ENCODE data around the gene ATXN7.
A peak's percentile ranks its signal among the peaks of the same experiment; 100 is the strongest.

ATXN7 gene

DNA sequence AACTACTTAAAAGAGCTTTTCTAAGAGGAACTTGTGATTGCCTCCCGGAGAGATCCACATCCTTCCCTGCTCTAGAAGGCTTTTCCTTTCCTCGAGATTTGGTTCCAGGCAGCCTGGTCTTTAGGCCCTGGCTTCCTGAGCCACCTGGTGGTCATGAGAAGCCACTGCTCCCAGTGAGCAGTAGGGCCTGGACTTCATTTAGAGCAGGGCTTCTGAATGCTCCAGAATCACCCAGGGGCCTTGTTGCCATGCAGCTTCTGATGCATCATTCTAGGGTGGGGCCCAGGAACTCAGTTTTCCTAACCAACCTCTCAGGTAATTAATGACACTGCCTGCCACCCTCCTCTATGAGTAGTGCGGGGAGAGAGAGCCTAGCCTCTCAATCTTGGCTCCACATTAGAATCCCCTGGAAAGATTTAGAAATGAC, 130.0 kb downstream of the ATXN7 start:
- Histone ChIP-seq H3K4me3 (ENCODE audit: low read length, poor library complexity, severe bottlenecking) (no peak overlapping the region), H3K4me2 (ENCODE audit: low read depth, low read length, poor library complexity, severe bottlenecking) (no peak overlapping the region), H3K79me2 (ENCODE audit: insufficient read depth, low read length) (no peaks in the 10 kb centered on the region; the same call in 1 of the 2 replicates), H3K9me2 (replicated peaks; ENCODE audit: low read depth, low read length) (no peaks in the 10 kb centered on the region), H3K36me3 (ENCODE audit: insufficient read depth, low read length) (peaks cover 93% of the 10 kb centered on the region; the same call in 1 of the 2 replicates), H2AFZ (ENCODE audit: low read length) (no peak overlapping the region), H4K20me1 (ENCODE audit: insufficient read depth, low read length, poor library complexity, severe bottlenecking) (no peaks in the 10 kb centered on the region), H3K9me3 (ENCODE audit: insufficient read depth, low read depth, low read length) (no peaks in the 10 kb centered on the region), H3F3A (ENCODE audit: low read depth) (no peaks in the 10 kb centered on the region), H3K4me1 (ENCODE audit: insufficient read depth, low read length, poor library complexity, severe bottlenecking) (no peaks in the 10 kb centered on the region), H3K9ac (ENCODE audit: low read depth, low read length, poor library complexity, severe bottlenecking) (no peak overlapping the region), H3K27me3 (ENCODE audit: insufficient read depth, low read length, poor library complexity, severe bottlenecking) (no peaks in the 10 kb centered on the region)
- TF ChIP-seq, protein P1, sequence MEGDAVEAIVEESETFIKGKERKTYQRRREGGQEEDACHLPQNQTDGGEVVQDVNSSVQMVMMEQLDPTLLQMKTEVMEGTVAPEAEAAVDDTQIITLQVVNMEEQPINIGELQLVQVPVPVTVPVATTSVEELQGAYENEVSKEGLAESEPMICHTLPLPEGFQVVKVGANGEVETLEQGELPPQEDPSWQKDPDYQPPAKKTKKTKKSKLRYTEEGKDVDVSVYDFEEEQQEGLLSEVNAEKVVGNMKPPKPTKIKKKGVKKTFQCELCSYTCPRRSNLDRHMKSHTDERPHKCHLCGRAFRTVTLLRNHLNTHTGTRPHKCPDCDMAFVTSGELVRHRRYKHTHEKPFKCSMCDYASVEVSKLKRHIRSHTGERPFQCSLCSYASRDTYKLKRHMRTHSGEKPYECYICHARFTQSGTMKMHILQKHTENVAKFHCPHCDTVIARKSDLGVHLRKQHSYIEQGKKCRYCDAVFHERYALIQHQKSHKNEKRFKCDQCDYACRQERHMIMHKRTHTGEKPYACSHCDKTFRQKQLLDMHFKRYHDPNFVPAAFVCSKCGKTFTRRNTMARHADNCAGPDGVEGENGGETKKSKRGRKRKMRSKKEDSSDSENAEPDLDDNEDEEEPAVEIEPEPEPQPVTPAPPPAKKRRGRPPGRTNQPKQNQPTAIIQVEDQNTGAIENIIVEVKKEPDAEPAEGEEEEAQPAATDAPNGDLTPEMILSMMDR (conservative IDR thresholded peaks at IDR 0.05; ENCODE audit: low read length), result peak; percentile 84
- TF ChIP-seq EZH2phosphoT487 (IDR thresholded peaks at IDR 0.05; ENCODE audit: borderline replicate concordance), result no peak

DNA sequence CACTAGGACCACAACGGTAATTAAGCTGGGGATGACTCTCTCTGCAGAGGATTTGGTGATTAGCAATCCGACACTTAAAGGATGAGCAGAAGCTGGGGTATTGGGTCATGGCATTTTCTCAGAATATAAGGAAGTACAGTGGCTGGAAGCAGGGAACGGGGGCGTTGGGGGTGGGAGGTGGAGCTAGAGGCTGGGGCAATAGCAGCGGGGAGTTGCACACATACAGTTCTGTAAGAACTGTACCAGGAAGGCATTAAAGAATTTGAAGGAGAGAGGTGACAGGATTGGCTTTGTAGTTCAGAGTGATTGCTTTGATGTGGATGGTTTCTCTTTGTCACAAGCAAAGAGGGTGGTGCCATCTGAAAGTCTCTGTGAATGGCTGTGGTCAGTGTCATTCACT, 131.4 kb downstream of the ATXN7 start:
- Histone ChIP-seq H3K4me1 (ENCODE audit: insufficient read depth, low read length, poor library complexity, severe bottlenecking) (no peaks in the 10 kb centered on the region), H2AFZ (ENCODE audit: low read length) (no peak overlapping the region), H3K36me3 (ENCODE audit: insufficient read depth, low read length) (peaks cover 93% of the 10 kb centered on the region; the same call in 1 of the 2 replicates), H3F3A (ENCODE audit: low read depth) (no peaks in the 10 kb centered on the region), H3K9ac (ENCODE audit: low read depth, low read length, poor library complexity, severe bottlenecking) (no peak overlapping the region), H3K9me2 (replicated peaks; ENCODE audit: low read depth, low read length) (no peaks in the 10 kb centered on the region), H3K9me3 (ENCODE audit: insufficient read depth, low read depth, low read length) (no peaks in the 10 kb centered on the region), H3K79me2 (ENCODE audit: insufficient read depth, low read length) (no peaks in the 10 kb centered on the region; the same call in 1 of the 2 replicates), H3K27me3 (ENCODE audit: insufficient read depth, low read length, poor library complexity, severe bottlenecking) (no peaks in the 10 kb centered on the region), H3K4me2 (ENCODE audit: low read depth, low read length, poor library complexity, severe bottlenecking) (no peak overlapping the region), H3K4me3 (ENCODE audit: low read length, poor library complexity, severe bottlenecking) (no peak overlapping the region), H4K20me1 (ENCODE audit: insufficient read depth, low read length, poor library complexity, severe bottlenecking) (no peaks in the 10 kb centered on the region)
- TF ChIP-seq, protein P1 (conservative IDR thresholded peaks at IDR 0.05; ENCODE audit: low read length), result no peak
- TF ChIP-seq EZH2phosphoT487 (IDR thresholded peaks at IDR 0.05; ENCODE audit: borderline replicate concordance), result no peak

DNA sequence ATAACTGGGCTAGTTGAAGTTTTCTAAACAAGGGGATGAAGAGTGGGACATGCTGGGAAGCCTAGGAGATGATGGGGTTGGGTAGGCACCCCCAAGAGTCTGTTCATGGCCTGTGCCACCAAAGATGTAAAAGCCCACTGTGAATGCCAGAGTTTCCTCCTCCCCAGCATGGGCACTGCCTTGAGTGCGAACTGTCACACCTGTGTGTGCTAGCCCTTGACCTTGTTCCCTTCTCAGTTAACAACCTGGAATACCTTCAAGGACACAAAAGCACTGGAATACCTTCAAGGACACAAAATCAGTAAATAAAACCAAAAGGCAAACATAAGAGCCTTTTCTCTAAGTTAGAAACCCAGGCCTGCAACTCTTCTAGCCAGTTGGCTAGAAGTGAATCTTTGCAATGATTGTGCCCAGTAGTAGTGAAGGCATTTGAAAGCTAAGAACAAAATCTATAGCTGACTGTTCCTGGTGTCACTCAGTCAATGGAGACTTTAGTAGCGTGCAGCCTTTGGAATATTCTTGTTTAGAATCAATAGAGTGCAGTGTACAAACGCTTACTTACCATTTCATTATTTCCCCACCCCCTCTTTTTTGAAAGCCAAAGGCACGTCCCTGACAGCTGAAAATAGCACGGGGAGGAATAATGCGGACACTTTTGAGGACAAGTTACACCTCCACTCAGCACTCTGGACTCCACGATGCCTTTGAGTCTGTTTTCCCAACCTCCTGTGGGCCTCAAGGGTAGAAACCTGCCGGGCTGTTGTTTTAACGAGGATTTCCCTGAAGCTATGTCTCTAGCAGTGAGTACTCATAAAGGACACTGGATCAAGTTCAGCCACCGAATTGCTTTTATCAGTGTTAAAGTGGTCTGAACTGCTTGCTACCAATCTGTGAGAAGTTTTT, 135.4 kb downstream of the ATXN7 start:
- Histone ChIP-seq H3K9me2 (replicated peaks; ENCODE audit: low read depth, low read length) (no peaks in the 10 kb centered on the region), H3K27me3 (ENCODE audit: insufficient read depth, low read length, poor library complexity, severe bottlenecking) (no peaks in the 10 kb centered on the region), H3F3A (ENCODE audit: low read depth) (no peaks in the 10 kb centered on the region), H3K4me3 (ENCODE audit: low read length, poor library complexity, severe bottlenecking) (no peak overlapping the region), H3K36me3 (ENCODE audit: insufficient read depth, low read length) (peaks cover 86% of the 10 kb centered on the region; the same call in 1 of the 2 replicates), H3K9me3 (ENCODE audit: insufficient read depth, low read depth, low read length) (no peaks in the 10 kb centered on the region), H3K4me1 (ENCODE audit: insufficient read depth, low read length, poor library complexity, severe bottlenecking) (no peaks in the 10 kb centered on the region), H3K4me2 (ENCODE audit: low read depth, low read length, poor library complexity, severe bottlenecking) (no peak overlapping the region), H4K20me1 (ENCODE audit: insufficient read depth, low read length, poor library complexity, severe bottlenecking) (peaks cover 3% of the 10 kb centered on the region), H3K79me2 (ENCODE audit: insufficient read depth, low read length) (no peaks in the 10 kb centered on the region; the same call in 1 of the 2 replicates), H2AFZ (ENCODE audit: low read length) (no peak overlapping the region), H3K9ac (ENCODE audit: low read depth, low read length, poor library complexity, severe bottlenecking) (no peak overlapping the region)
- no peak for TF ChIP-seq EZH2phosphoT487 (IDR thresholded peaks at IDR 0.05; ENCODE audit: borderline replicate concordance)

All from Loucy (cell line).